T-helper 1 cell treated with Interleukin-12 subunit alpha and Interleukin-12 subunit beta and Interleukin-4 antibody, amounts not matched to agents 30 μg/mL and 1 μg/mL, for 36 hours (primary cell): ENCODE results near the gene TPPP.

Source experiments
- H3K27ac Mint-ChIP-seq: one replicate; pipeline ENCODE4 v1.8.0; 2021; ENCODE audit warnings: mild to moderate bottlenecking, mixed read lengths
- H3K27me3 Mint-ChIP-seq: one replicate; pipeline ENCODE4 v1.8.0; 2021; ENCODE audit warnings: low read depth, mixed read lengths
- H3K36me3 Mint-ChIP-seq: one replicate; pipeline ENCODE4 v1.8.0; 2021; ENCODE audit warnings: low read depth, mixed read lengths
- H3K4me1 Mint-ChIP-seq: one replicate; pipeline ENCODE4 v1.8.0; 2021; ENCODE audit warnings: low read depth, mixed read lengths
- H3K4me3 Mint-ChIP-seq: one replicate; pipeline ENCODE4 v1.8.0; 2021; ENCODE audit warnings: mild to moderate bottlenecking, moderate library complexity, mixed read lengths
- H3K9me3 Mint-ChIP-seq: one replicate; pipeline ENCODE4 v1.8.0; 2021; ENCODE audit warnings: mixed read lengths

TPPP gene

GRCh38 chr5:625516-625915, 67.6 kb downstream of the TPPP start:
- Mint-ChIP-seq H3K36me3 (peaks cover 13% of the 10 kb centered on the region), H3K4me1 (no peaks in the 10 kb centered on the region), H3K27me3 (no peaks in the 10 kb centered on the region), H3K4me3 (no peak overlapping the region), H3K9me3 (no peaks in the 10 kb centered on the region), H3K27ac (no peak overlapping the region)

DNA sequence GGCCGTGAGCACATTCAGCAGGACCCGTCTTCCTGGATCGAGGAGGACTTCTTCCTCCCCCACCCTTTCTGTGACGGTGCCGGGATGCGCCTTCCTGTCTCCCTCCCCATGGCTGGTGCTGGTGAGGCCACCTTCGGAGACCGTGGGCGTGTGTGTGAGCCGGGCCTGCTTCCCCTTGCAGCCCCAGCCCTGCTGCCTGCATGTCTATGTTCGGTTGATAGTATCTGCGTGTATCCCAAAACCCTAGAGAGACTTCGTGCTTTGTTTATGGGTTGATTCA, 68.3 kb downstream of the TPPP start:
- no peak overlapping the region for H3K4me3 Mint-ChIP-seq
- no peak overlapping the region for H3K27ac Mint-ChIP-seq
- H3K9me3 Mint-ChIP-seq, result no peaks in the 10 kb centered on the region
- no peaks in the 10 kb centered on the region for H3K27me3 Mint-ChIP-seq
- peaks cover 14% of the 10 kb centered on the region for H3K36me3 Mint-ChIP-seq
- H3K4me1 Mint-ChIP-seq, result no peaks in the 10 kb centered on the region

GRCh38 chr5:624118-624950, 68.8 kb downstream of the TPPP start:
- no peak overlapping the region for H3K4me3 Mint-ChIP-seq
- no peaks in the 10 kb centered on the region for H3K27me3 Mint-ChIP-seq
- peaks cover 18% of the 10 kb centered on the region for H3K36me3 Mint-ChIP-seq
- no peaks in the 10 kb centered on the region for H3K9me3 Mint-ChIP-seq
- H3K4me1 Mint-ChIP-seq, result no peaks in the 10 kb centered on the region
- H3K27ac Mint-ChIP-seq, result no peak overlapping the region

GRCh38 chr5:623531-623930, 69.6 kb downstream of the TPPP start:
- Mint-ChIP-seq H3K4me1 (no peaks in the 10 kb centered on the region), H3K27ac (no peak overlapping the region), H3K4me3 (no peak overlapping the region), H3K9me3 (no peaks in the 10 kb centered on the region), H3K36me3 (peaks cover 19% of the 10 kb centered on the region), H3K27me3 (no peaks in the 10 kb centered on the region)

- no peaks in the 10 kb centered on the region for H3K9me3 Mint-ChIP-seq
These were observed 70.1 kb downstream of the TPPP start for GRCh38 chr5:622946-623522.

DNA sequence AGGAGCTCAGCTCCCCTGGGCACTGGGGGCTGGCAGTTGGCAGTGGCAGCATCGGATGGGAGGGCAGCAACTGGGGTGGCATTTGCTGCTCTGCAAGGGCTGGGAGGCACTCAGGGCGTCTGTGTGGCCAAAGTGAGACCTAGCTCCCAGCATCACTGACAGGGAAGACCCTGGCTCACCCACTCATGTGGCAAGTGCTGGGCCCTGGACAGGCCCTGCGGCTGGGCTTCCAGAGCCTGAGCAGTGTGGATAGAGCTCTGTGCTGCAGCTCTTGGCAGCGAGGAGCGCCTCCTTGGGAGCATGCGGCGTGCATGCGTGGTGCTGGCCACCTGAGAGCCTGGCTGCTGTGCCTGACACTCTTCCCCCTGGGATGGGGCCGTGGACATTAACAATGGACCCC, 70.8 kb downstream of the TPPP start:
- Mint-ChIP-seq H3K27me3 (no peaks in the 10 kb centered on the region), H3K27ac (no peak overlapping the region), H3K4me1 (no peaks in the 10 kb centered on the region), H3K4me3 (no peak overlapping the region), H3K36me3 (peaks cover 19% of the 10 kb centered on the region), H3K9me3 (no peaks in the 10 kb centered on the region)

More at GRCh38 chr5:622946-623522, 70.1 kb downstream of the TPPP start:
- Mint-ChIP-seq H3K4me1 (no peaks in the 10 kb centered on the region), H3K27ac (no peak overlapping the region), H3K27me3 (no peaks in the 10 kb centered on the region), H3K4me3 (no peak overlapping the region), H3K36me3 (peaks cover 22% of the 10 kb centered on the region)

GRCh38 chr5:621341-621761, 71.8 kb downstream of the TPPP start:
- no peak overlapping the region for H3K27ac Mint-ChIP-seq
- H3K4me3 Mint-ChIP-seq, result no peak overlapping the region
- H3K36me3 Mint-ChIP-seq, result peaks cover 14% of the 10 kb centered on the region
- no peaks in the 10 kb centered on the region for H3K9me3 Mint-ChIP-seq
- peaks cover 4% of the 10 kb centered on the region for H3K4me1 Mint-ChIP-seq
- H3K27me3 Mint-ChIP-seq, result no peaks in the 10 kb centered on the region

DNA sequence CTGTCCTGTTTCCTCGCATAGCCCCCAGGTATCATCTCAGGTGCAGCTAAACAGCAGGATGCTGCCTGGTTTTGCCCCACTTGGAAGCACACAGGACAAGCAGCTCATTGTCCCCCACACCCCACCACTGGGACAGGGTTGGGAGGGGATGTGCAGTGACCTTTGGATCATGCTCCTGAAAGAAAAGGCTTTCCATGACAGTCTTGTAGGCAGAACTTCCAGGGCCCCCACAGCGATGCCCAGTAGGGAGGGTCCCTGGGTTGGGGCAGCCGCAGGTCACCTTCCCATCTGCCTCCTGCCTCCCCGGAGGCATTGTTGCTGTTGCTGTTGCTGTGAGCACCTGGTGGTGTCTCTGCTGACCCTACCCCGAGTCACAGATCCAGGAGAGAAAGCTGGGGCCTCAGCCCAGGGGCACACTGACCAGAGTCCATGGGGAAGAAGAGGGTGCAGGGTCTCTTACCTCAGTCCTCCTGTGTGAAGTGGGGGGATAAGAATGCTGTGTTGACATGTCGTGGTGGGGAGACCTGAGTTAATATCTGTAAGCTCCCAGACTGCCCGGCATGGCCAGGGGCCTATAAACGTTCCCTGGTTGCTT, 72.5 kb downstream of the TPPP start:
- peaks cover 16% of the 10 kb centered on the region for H3K36me3 Mint-ChIP-seq
- no peak overlapping the region for H3K27ac Mint-ChIP-seq
- H3K4me3 Mint-ChIP-seq, result no peak overlapping the region
- H3K27me3 Mint-ChIP-seq, result no peaks in the 10 kb centered on the region
- peaks cover 10% of the 10 kb centered on the region for H3K4me1 Mint-ChIP-seq
- H3K9me3 Mint-ChIP-seq, result no peaks in the 10 kb centered on the region

DNA sequence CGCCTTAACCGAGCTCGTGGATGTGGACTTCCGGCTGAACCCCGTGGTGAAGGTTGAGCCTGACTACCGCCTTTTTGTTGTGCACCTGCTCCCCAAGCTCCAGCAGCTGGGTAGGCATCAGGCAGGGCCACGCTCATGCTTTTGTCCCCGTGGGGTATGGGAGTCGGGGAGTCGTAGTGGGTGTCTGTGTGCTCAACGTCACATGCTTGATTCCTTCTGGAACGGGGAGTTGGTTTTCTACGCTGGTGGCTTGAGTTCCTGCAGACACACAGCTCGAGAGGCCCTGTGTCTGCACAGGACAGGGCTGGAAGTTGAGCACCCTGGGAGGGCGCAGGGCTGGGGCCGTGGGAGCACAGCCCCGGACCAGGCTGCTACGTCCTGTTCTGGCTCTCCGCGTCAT, 73.0 kb downstream of the TPPP start:
- peaks cover 12% of the 10 kb centered on the region for H3K4me1 Mint-ChIP-seq
- no peak overlapping the region for H3K4me3 Mint-ChIP-seq
- H3K9me3 Mint-ChIP-seq, result no peaks in the 10 kb centered on the region
- peaks cover 15% of the 10 kb centered on the region for H3K36me3 Mint-ChIP-seq
- no peaks in the 10 kb centered on the region for H3K27me3 Mint-ChIP-seq
- H3K27ac Mint-ChIP-seq, result no peak overlapping the region

DNA sequence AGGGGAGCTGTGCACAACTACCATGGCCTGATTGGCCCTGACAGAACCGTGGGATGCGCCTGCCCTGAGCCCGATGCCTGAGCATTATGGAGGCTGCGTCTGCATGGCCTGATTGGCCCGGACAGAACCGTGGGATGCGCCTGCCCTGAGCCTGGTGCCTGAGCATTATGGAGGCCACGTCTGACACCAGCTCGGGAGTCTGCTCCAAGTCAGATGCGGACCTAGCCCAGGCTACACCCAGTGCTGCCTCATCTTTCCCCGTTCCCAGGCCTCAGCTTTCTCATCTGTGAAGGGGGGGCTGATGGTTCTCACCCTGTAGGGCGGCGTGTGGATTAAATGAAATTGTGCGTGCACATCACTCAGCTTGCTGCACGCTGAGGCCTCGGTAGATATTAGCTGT, 73.7 kb downstream of the TPPP start:
- peaks cover 16% of the 10 kb centered on the region for H3K4me1 Mint-ChIP-seq
- no peak overlapping the region for H3K27ac Mint-ChIP-seq
- H3K9me3 Mint-ChIP-seq, result no peaks in the 10 kb centered on the region
- H3K36me3 Mint-ChIP-seq, result peaks cover 20% of the 10 kb centered on the region
- no peak overlapping the region for H3K4me3 Mint-ChIP-seq
- no peaks in the 10 kb centered on the region for H3K27me3 Mint-ChIP-seq

GRCh38 chr5:618450-618849, 74.7 kb downstream of the TPPP start:
- no peaks in the 10 kb centered on the region for H3K9me3 Mint-ChIP-seq
- peaks cover 21% of the 10 kb centered on the region for H3K4me1 Mint-ChIP-seq
- H3K27ac Mint-ChIP-seq, result no peak overlapping the region
- H3K4me3 Mint-ChIP-seq, result no peak overlapping the region
- H3K27me3 Mint-ChIP-seq, result no peaks in the 10 kb centered on the region
- H3K36me3 Mint-ChIP-seq, result peaks cover 20% of the 10 kb centered on the region

DNA sequence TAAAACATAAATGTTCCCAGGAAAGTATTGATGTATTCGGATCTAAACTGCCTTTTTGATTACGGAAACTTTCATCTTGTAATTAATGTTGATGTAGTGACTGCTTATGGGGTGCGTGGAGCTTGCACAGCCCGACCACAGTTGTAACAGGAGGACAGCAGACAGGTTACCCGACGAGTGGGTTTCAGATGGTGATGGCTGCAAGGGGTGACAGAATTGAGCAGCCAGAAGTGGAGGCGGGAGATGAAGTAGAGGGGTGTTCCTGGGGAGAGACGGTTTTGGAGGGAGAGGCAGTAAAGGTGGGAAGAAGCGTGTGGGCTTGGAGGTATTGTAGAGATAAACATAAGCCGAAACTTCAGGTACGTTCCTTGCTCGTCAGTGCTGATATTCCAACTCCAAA, 75.3 kb downstream of the TPPP start:
- H3K27me3 Mint-ChIP-seq, result no peaks in the 10 kb centered on the region
- H3K4me3 Mint-ChIP-seq, result no peak overlapping the region
- H3K4me1 Mint-ChIP-seq, result peaks cover 23% of the 10 kb centered on the region
- no peak overlapping the region for H3K27ac Mint-ChIP-seq
- peaks cover 21% of the 10 kb centered on the region for H3K36me3 Mint-ChIP-seq
- H3K9me3 Mint-ChIP-seq, result peaks cover 2% of the 10 kb centered on the region

GRCh38 chr5:616484-617039, 76.6 kb downstream of the TPPP start:
- peaks cover 4% of the 10 kb centered on the region for H3K9me3 Mint-ChIP-seq
- H3K4me1 Mint-ChIP-seq, result peaks cover 27% of the 10 kb centered on the region
- H3K27me3 Mint-ChIP-seq, result no peaks in the 10 kb centered on the region
- peaks cover 24% of the 10 kb centered on the region for H3K36me3 Mint-ChIP-seq
- no peak overlapping the region for H3K4me3 Mint-ChIP-seq
- no peak overlapping the region for H3K27ac Mint-ChIP-seq

- H3K27me3 Mint-ChIP-seq, result no peaks in the 10 kb centered on the region
- peaks cover 15% of the 10 kb centered on the region for H3K36me3 Mint-ChIP-seq
- H3K4me3 Mint-ChIP-seq, result peak overlapping the region; percentile 96
- peaks cover 32% of the 10 kb centered on the region for H3K4me1 Mint-ChIP-seq
- peaks cover 4% of the 10 kb centered on the region for H3K9me3 Mint-ChIP-seq
- peak overlapping the region; percentile 85 for H3K27ac Mint-ChIP-seq
These were observed 80.4 kb downstream of the TPPP start for GRCh38 chr5:612498-613424.
